Measurements from ENCODE around the gene SLC15A4.
"Not testable (repeated sequence)": the region's sequence is repeated elsewhere in the genome, so short reads cannot be mapped to it uniquely, and the experiment has no call there.

Gene SLC15A4

GRCh38 chr12:128806573-128806972, 17.2 kb downstream of the SLC15A4 start:
- in situ Hi-C loops (cut with MboI; ENCODE audit: low pct_unique_long_range_greater_than_20kb, low sequenced_read_pairs, unreplicated experiment): no loop called here
- no peak for TF ChIP-seq CTCF (IDR thresholded peaks at IDR 0.05; ENCODE audit: extremely low read depth, insufficient read depth, missing control alignments)
- DNase-seq (ENCODE audit: low spot score): no peak

GRCh38 chr12:128805406-128805805, 18.4 kb downstream of the SLC15A4 start:
- in situ Hi-C loops (cut with MboI; ENCODE audit: low pct_unique_long_range_greater_than_20kb, low sequenced_read_pairs, unreplicated experiment); DNase-seq (ENCODE audit: low spot score): not testable (repeated sequence)

GRCh38 chr12:128804762-128805161, 19.0 kb downstream of the SLC15A4 start:
- TF ChIP-seq CTCF (IDR thresholded peaks at IDR 0.05; ENCODE audit: extremely low read depth, insufficient read depth, missing control alignments): no peak
- in situ Hi-C loops (cut with MboI; ENCODE audit: low pct_unique_long_range_greater_than_20kb, low sequenced_read_pairs, unreplicated experiment): no loop called here
- DNase-seq (ENCODE audit: low spot score): no peak

GRCh38 chr12:128803788-128804187, 20.0 kb downstream of the SLC15A4 start:
- in situ Hi-C loops (cut with MboI; ENCODE audit: low pct_unique_long_range_greater_than_20kb, low sequenced_read_pairs, unreplicated experiment): no loop called here
- DNase-seq (ENCODE audit: low spot score): no peak
- no peak for TF ChIP-seq CTCF (IDR thresholded peaks at IDR 0.05; ENCODE audit: extremely low read depth, insufficient read depth, missing control alignments)

GRCh38 chr12:128802756-128803155, 21.0 kb downstream of the SLC15A4 start:
- in situ Hi-C loops (cut with MboI; ENCODE audit: low pct_unique_long_range_greater_than_20kb, low sequenced_read_pairs, unreplicated experiment): no loop called here
- TF ChIP-seq CTCF (IDR thresholded peaks at IDR 0.05; ENCODE audit: extremely low read depth, insufficient read depth, missing control alignments): no peak
- DNase-seq (ENCODE audit: low spot score): no peak

GRCh38 chr12:128801879-128802391, 21.8 kb downstream of the SLC15A4 start:
- in situ Hi-C loops (cut with MboI; ENCODE audit: low pct_unique_long_range_greater_than_20kb, low sequenced_read_pairs, unreplicated experiment): no loop called here
- TF ChIP-seq CTCF (IDR thresholded peaks at IDR 0.05; ENCODE audit: extremely low read depth, insufficient read depth, missing control alignments): no peak
- DNase-seq (ENCODE audit: low spot score): no peak

GRCh38 chr12:128800606-128801005, 23.2 kb downstream of the SLC15A4 start:
- in situ Hi-C loops (cut with MboI; ENCODE audit: low pct_unique_long_range_greater_than_20kb, low sequenced_read_pairs, unreplicated experiment): no loop called here
- no peak for TF ChIP-seq CTCF (IDR thresholded peaks at IDR 0.05; ENCODE audit: extremely low read depth, insufficient read depth, missing control alignments)
- no peak for DNase-seq (ENCODE audit: low spot score)

Measured in GM13977 (cell line).